ENCODE measurements around the gene ELFN2.

ELFN2 gene

DNA sequence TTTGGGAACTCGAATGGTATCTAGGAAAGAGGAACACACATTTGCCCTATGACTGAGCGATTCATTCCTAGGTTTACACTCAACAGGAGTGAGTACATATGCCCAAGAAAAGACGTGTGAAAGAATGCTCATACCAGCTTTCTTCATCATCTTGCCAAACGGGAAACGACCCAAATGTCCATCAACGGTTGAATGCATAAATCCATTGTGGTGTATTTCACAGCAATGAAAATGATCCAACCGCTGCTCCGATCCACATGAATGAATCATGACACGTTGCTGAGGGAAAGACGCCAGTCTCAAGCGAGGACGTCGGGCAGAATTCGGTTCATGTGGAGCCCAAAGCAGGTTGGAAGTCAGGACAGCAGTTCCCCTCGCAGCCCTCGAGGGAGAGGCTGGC is 73.4 kb downstream of the ELFN2 start:
- no peak for DNase-seq

DNA sequence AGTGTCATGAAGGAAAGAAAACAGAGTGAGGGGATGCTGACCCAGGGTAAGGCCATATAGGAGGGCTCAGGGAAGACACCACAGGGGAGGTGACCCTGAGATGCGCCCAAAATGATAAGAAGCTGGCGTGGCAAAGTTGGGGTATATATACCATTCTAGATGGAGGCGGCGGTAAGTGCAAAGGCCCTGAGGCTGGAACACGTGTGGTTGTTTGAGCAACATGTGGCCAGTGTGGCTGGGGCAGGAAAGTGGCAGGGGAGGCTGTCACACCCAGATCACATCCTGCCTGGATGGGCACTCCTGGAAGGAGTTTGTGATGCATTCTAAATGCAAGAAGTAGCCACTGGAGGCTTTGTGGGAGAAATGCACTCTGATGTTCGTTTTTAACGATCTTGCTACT is 74.8 kb downstream of the ELFN2 start:
- DNase-seq = no peak

DNA sequence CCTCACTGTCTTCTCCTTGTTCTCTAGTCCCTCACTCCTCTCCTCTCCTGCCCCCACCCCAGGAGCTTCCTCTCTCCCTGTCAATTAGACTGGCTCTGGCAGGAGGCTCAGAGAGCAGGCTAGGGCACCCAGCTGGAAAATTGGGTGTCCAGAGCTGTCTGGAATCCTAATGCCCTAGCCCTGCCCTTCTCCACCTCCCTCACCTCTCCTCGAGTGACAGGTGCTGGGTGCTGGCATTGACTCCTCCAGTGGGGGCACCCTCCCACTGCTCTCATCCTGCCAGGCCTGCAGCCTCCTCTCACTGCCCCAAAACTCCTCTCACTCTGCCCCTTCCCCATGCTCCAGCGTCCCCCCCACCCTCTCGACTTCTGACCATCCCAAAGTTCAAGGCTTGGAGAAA is 76.0 kb downstream of the ELFN2 start:
- DNase-seq = no peak

DNA sequence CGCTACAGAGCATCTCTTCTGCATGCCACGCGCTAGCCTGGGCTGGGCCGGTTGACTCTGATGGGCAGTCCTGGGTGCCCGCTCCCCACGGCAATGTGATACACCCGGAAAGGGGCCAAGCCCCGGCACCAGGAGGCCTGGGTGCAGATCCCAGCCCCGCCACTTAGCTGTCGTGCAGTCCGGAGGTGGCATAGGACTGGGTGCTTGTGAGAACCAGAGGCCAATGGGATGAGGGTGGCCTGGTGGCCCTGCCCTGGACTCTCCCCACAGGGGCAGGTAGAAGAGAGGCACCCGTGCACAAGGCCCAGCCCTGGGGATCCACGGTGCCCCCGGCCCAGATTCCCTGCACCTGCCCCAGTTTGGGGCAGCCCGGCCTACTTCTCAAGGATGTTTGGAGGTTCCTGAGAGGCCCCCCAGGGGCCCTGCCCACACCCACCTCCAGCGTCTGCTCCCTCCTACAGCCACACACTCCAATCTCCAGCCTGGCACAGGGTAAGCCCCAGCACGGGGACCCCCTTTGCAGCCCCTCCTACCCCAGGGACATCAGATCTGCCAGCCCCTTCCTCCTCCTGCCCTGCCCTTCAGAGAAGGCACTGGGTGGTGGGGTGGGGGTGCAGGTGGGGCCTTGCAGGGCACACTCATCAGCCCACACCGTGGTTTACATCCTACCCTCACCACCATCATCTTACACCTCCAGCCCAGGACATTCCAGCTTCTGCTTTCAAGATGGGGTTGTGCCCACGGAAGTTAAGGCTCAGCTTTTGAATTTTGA is 78.0 kb downstream of the ELFN2 start:
- no peak for DNase-seq

DNA sequence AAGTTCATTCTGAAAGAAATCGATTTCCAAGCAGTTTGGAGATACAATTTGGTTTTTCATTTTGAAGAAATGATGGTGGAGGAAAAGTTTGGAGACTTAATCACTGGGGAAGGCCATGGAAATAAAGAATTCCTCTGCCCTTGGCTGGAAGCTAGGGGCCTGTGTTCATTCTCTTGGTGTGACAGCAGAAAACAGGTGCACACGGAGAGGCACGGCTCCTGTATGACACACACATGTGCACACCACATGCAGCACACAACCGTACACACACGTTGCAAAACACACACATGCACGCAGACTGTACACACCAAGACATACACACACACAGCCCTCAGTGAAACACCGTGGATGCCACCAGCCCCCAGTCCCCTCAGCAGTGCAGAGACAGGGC is 80.8 kb downstream of the ELFN2 start:
- no peak for DNase-seq

DNA sequence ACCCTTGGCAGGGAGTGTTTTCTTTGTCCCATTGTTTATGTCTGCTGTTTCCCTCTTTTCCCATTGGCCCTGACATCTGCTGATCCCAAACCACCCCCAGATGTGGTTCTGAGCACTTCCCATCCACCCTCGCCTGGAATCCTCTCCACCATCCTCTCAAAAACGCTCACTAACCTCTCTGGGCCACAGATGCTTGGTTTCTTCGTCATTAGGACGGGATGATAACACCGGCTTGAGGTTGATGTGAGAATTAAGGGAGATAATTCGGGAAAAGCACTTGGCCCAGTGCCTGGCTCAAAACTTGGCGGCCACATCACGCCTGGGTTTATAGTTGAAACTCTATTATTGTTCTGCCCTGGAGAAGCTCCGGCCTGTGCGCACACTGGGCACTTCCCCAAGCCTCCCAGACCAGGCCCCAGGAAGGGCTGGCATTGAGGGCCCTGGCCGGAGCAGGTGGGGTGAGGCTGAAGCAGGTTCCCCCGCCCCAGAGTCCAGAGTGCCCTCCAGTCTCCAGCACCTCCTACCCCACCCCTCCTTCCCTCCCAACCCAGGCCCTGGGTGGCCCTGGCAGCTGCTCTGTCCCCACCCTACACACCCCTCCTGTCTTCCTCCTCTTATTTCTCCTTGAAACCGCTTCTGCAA is 81.3 kb downstream of the ELFN2 start:
- no peak for DNase-seq

DNA sequence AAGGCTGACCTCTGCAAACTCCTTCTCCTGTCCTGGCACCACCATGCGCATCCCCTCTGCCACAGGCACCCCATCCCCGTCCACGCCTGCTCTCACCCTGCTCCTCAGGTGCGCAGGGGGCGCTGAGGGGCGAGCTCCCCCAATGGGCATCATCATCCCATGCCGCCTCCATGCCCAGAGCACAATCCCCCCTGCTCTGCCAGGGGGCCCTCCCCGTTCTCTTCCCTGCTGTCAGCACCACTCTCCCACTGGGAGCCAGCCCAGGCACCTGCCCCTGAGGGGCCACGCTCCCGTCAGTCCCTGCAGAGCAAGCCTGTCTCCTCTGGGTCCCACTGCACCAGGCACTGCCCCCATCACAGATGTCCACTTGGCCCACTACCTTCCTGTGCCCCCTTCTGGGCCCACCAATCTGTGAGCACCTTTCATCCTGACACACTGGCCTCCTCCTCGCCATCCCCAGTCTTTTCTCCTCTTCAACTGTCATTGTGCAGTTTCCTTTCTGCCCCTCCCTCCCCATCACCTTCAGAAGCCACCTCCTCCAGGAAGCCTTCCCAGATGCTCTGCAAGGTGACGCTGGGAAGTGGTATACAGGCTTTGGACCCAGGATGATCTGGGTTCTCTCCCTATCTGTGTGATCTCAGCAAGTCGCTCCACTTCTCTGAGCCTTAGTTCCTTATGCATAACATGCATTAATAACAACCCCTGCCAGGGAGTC is 82.4 kb downstream of the ELFN2 start:
- no peak for DNase-seq

DNA sequence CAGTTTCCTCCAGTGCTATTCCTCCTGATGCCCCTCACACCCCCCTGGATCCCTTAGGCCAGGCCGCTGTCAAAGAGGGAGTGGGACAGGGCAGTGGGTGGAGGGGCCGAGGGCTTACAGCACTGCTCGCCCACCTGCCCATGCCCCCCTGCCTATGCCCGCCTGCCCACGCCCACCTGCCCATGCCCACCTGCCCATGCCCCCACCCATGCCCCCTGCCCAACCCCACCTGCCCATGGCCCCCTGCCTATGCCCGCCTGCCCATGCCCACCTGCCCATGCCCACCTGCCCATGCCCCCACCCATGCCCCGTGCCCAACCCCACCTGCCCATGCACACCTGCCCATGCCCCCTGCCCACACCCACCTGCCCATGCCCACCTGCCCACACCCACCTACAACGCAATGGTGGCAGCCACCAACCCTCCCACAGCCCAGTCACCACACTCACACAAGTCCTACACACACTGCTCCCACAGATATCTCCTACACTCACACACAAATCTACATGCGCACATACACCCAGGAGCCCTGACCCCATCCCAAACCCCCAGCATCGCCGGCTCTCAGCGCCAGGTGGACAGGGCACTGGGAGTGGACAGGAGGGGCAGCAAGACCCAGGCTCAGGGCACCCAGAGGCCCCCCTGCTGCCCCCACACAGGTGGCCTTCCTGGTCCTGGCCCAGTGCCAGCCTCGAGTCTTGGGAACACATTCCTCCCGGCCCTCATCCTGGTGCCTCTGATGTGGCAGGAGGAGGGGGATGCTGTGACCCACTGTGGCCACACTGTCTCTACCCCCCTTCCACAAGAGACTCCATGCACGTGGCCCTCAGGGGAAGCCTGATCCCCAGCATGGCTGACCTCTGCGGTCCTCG is 83.2 kb downstream of the ELFN2 start:
- DNase-seq = no peak

DNA sequence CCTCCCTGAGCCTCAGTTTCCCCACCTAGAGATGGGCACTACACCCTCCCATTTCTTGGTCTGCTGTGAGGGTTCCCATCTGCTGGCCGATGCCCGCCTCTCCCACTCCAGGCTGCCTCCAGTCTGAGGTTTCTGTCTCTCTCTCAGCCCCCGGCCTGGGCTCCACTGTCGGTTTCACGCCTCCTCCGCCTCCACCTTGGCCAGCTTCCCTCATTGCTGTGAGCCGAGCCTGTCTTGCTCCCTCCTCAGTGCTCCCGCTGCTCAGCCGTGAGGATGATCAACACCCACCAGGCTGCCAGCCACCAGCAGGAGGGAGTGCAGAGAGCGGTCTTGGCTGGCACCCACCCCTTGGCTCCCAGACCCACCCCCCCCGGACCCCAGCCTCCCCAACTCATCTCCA is 83.9 kb downstream of the ELFN2 start:
- no peak for DNase-seq

DNA sequence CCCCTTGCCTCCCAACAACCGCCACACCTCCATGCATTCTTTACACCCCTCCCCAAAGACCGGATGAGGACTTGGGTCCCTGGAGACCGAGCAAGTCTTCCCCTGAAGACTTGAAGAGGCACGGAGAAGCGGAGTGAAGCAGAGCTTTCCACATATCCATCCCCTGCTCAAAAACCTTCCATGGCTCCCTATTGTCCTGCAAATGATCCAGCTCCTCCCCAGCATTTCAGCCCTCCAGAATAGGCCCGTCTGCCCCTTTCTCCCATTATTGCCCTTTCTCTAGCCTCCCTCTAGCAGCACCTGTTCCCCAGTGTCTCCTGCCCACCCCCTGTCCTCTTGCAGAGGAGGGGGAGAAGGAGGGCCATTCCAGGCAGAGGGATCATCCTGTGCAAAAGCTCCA is 85.2 kb downstream of the ELFN2 start:
- DNase-seq = no peak

DNA sequence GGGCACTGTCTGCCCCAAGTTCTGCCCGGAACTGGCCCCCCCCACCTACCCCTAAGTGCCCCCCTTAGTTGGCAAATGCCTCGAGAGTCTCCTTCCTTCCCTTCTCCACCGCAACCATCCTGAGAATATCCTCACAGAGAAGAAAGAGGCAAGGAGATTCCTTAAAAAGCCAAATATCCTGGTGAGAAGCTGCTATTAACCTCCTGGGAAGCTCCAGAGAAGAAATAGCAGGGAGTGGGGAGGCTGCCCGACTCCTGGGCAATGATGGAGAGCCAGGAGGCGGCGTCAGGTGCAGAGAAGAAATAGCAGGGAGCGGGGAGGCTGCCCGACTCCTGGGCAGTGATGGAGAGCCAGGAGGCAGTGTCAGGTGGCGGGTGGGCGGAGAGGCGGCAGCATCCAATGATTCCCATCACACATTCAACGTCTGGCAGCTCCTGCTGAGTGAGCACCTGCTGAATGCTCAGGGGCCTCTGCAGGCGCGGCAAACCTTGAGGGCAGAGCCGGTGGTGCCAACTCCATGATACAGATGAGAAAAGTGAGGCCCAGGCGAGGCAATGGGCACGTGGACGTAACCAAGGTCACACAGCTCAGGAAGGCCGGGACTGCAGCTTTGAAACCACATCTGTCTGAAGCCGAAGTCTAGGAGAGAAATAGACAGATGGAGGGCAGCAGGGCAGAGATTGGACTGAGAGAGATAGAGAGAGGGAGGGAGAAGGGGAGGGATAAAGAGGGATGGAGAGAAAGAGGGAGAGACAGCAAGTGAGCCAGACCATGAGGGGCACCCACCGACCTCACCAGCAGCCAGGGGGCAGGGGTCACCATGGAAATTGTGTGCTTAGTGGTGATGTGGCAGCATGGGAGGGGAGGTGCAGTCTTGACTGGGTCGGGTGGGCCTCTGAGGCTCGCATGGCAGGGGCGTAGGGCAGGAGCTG is 86.7 kb downstream of the ELFN2 start:
- DNase-seq = no peak

DNA sequence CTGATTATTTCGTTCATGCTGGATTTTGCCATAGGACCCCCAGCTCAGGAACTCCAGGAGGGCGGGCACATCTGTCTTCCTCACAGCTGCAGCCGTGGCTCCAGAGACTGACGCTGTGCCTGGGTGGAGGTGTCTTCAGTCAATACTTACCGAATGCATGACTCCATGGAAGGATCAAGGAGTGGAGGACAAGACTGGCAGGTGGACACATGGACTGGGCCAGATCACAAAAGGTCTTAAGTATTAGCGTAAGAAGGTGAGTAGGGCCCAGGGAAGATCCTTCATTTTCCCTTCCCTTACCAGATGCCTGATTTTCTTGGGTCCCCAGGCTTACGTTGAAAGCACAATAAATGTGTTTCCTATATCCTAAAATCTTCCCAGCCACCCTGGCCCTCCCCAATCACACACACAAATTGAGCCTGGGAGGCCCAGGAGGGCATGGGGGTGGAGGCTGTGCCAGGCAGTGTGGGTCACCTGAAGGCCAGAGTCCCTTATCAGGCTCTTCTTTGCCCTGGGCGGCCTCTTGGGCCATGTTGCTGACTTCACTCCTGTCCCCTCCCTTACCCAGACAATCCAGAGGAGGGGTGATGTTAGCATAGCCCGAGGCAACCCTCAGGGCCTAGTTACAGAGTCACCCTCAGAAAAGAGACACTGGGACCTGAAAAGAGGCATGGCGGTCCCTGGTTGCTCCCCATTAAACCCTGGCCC is 88.6 kb downstream of the ELFN2 start:
- DNase-seq = no peak

DNA sequence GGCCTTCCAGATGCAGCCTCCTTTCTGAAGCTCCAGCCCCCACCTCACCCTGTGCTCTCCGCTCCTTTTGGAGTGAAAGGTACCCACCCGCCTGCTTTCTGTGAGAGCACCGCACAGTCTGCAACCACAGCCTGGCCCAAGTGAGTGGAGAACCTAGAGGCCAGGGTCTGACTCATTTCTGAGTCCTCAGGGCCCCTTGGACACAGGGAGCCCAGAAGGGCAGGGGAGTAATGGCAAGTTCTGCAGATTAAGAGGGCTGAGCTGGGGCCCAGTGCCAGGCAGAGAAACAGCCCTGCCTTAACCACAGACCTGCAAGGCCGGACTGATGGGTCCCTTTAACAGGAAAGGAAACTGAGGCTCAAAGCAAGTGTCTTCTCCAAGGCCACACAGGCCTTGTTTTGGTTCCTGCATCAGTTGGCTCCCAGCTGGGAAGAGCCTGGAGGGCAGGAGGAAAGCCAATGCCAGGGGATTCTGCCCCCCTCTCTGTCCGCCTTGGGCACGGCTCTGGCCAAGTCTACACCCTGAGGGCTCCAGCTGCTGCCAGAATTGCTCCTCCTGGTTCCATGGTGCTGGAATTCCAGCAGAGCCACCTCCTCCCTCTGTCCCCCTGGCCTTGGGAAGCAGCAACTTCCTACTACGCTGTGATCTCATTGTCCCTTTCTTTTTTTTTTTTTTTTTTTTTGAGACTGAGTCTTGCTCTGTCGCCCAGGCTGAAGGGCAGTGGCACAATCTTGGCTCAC is 89.9 kb downstream of the ELFN2 start:
- DNase-seq = no peak

DNA sequence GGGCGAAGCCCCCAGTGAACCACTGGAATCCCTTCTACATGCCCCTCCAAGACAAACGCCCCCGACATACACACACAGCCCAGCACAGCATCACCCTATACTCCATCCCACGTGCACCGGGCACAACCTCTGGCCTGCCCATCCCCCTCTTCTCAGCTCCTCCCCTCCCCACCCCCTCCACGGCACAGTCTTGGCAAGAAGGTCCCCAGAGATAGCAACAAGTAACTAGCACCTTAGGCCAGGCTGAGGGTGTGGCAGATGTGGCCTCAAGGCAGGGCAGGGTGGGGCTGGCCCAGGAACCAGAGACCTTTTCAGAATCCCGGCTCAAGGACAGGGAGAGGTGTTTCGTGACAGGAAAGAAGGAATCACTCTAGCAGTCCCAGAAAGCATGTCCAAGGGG is 90.7 kb downstream of the ELFN2 start:
- DNase-seq = no peak

DNA sequence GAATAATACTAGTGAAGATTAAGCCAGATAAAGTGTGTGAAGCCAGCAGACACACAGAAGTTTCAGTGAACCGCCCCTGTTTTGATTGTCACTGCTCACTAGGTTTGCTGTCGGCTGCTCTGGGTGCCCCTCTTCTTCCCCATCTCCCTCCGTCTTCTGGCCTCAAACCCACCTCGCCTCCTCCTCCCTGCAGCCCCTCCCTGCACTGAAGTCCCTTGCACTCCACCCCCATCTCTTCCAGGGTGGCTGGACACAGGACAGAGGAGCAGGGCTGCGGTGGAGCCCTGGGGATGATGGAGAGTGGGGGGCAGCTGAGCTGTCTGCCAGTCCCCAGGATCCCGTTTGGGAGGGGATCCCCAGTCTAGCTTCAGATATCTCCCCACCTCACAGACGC is 91.5 kb downstream of the ELFN2 start:
- DNase-seq = no peak

DNA sequence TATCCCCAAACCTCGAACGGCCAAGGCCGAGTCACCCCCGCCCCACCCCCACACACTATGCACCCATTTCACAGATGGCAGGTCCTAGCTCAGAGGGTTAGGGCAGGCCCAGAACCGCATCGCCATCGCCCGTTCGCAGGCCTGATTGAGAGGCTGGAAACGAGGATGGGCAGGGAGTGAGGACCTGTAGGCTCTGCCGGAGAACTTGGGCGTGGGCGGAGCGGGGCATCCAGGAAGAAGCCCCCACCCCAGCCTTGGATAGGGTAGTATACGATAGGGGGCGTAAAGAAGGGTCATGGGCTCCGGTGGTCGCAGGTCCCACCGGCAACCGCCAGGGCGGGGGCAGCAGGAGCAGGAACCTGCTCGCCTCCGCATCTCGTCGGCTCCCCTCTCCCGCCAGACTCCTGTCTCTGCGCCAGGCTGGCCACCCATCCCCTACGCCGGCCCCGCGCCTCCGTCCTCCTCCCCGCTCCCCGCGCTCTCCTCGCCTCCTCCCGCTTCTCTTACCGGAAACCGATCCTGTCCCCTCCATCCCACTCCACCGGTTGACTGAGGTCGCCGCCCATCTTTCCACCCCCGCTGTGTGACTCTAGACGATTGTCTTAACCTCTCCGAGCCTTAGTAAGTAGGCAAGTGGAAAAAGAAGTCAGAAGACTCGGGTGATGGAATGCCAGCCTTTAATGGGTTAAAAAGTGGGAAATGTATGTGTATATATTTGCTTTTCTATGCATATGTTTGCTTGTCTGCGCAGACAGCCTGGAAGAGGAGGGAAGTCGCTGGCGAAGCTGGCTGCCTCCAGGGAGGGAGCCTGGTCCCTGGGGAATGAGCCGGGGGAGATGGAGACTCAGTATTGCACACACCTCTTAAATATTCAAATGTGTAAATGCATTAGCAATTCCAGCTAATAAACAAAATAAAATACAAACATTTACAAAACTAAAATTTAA is 92.1 kb downstream of the ELFN2 start:
- no peak for DNase-seq

DNA sequence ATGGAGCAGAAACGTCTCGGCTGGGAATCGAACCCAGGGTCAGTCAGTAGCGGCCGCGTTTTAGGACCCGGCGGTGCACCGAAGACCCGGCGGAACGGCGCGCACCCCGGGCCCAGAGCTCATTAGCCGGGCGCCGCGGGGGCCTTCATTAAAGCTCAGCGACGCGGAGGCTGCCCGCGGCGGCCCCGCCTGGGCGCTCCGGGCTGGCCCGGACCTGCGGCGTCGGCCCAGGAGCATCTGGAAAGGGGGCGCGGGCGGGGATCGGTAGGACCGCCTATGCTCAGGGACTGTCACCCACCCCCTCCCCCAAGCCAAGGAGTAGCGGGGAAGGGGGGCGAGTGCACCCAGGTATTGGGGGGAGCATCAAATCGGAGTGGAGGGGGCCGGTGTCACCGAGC is 92.8 kb downstream of the ELFN2 start:
- no peak for DNase-seq

DNA sequence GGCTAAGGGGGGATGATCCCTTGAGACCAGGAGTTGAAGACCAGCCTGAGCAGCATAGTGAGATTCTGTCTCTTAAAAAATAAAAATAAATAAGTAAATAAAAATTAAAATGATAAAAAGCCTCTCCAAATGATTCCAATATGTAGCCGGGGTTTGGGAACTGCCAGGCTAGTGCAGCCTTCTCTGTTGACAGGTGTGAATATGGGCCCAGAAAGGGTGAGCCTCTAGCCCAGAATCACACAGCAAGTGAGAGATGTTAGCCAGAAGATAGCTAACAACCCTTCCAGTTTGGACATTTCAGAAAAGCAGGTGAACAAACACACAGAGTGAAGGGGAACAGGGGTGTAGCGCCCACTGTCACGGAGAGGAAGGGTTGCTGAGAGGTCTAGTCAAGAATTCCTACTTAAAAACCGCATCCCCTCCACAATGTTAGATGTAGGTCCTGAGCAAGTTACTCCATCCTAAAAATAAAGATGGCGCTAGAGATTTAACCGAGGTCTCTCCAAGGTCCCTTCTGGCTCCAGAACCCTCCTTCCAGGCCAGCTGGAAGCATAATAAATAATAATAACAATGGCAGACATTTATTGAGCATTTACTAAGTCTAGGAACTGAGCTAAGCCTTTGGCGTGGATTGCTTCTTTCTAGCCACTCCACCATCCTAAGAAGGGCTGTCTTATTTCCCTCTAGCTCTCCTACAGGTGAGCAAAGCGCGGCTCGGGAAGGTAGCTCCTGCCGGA is 93.4 kb downstream of the ELFN2 start:
- DNase-seq = no peak
